Kidney capillary endothelial cell (primary cell): ENCODE results near the gene TMEM269.
A peak's percentile ranks its signal among the peaks of the same experiment; 100 is the strongest.

Source experiments
- DNase-seq: peaks from one replicate; pipeline ENCODE4 v3.0.0-alpha.2; 2018; ENCODE audit warnings: low spot score

The TMEM269 gene, protein sequence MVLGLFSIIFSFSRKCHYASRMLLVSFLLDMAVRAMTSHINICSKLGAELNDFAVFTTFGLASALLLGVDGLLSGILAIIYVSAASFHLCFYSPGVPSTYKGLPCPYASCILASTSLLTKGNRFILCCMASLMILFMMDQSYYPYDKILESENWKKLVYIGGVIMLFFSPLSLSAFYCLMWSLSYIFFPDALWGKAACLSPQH

GRCh38 chr1:42784946-42785693, at the start of gene TMEM269:
TMEM269 (plus strand) TSS chr1:42784991; CDS start chr1:42789894, 4,903 bp downstream.
- DNase-seq, result peak; percentile 40

DNA sequence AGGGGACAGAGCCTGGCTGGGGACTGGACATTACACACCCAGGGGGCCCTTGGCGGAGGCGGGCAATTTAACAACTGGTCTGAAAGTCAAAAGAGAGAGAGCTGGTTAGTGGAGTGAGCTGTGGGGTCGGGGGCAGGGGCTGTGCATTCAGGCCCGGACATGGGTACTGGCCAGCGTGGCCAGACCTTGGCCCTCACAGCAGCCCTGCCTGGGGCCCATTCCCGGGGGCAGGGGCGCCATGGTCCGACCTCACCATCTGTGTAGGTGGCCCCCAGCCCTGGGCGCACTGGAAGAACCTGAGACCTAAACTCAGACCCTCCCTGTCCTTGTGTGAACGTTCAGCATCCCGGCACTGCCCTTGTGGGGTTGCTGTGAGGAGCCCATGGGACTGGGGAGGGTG, 49.7 kb upstream of the TMEM269 start:
- no peak for DNase-seq

DNA sequence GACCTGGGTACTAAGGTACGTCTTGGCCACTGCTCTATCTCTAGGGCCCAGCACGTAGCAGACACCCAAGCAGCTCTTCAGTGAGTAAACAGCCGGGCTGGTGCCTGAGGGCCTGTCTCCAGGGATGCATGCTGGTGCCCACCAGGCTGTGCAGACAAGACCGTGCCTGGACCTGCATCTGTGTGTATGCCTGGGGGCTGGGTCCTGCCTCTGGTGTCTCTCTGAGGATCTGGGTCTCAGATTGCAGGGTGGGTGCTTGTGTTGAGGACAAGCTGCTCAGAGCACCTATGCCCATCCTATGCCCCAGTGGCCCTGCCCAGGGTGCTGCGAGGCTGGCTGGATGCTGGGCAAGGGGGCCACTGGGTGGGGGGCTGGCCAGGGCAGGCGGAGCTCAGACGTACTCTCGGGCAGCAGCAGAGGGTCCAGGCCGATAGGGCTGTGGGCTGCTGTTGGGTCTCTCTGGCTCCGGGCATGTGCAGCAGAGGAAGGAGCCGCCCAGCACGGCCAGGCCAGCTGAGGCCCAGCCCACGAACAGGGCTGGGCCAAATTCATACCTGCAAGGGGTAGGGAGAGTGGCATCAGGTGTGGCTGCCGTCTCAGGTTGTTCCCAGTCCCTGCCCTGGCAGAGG, 49.2 kb upstream of the TMEM269 start:
- DNase-seq, result no peak

DNA sequence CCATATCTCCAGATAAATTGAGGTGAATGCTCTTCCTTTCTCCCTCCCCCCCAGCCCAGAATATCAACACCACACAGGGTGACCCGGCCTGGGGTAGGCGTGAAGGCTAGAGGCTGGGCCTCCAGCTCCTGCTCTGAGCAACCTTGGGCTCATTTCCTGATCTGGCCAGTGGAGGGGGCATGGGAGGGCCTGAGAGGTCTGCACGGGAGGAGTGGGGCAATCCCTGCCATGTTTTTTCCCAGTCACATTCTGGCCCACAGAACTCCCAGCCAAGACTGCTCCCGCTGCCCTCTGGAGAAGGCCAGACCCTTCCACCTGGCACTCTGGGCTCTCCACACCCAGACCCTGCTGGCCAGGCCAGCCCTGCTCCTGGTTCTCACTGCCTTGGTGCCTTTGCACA, 48.6 kb upstream of the TMEM269 start:
- DNase-seq, result no peak

- DNase-seq, result no peak
Measured at GRCh38 chr1:42736571-42737200, 48.1 kb upstream of the TMEM269 start.

DNA sequence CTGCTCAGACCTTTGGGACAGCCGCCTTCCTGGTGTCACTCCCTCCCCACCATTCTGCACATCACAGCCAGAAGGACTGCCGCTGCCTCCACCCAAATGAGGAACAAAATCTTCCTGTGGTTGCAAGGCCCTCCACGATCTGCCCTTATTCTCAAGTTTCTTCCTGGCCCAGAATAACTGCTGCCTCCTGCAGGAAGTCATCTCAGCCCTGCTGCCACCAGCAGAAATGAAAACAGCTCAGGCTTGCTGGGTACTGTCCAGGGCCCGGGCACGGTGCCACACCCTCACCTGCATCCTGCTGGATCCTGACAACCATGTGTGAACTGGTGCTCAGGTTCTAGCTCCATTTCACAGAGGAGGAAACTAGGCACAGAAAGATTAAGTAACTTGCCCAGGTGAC, 47.5 kb upstream of the TMEM269 start:
- DNase-seq, result no peak

DNA sequence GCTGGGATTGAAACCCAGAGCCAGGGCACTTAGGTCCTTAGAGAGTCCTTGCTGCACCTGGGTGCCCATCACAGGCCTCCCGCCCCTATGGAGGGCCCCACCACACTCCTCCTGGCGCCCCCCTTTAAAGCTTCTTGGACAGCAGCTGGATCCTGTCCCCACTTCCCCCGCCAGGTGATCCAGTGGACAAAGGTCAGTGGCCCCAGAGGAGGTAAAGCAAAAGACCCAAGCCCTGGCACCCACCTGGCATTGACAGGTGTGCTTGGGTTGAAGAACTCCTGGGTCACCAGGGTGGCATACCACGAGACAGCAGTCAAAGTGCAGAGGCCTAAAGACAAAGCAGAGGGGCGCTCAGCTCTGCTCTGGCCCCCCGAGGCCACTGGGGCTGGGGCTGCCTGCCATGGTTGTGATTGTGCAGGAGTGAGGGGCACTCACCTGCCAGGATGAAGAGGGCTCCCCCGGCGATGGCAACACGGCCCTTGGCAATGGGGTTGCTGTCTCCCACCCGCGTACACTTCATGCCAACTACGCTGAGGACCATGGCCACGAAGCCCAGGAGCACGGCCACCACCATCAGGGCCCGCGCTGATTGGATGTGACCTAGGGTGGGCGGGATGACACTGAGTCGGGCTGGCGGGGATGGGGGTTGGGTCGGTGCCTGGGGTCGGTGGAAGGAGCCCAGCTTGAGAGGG, 46.7 kb upstream of the TMEM269 start:
- DNase-seq, result no peak

GRCh38 chr1:42738678-42739226, 46.0 kb upstream of the TMEM269 start:
- no peak for DNase-seq

DNA sequence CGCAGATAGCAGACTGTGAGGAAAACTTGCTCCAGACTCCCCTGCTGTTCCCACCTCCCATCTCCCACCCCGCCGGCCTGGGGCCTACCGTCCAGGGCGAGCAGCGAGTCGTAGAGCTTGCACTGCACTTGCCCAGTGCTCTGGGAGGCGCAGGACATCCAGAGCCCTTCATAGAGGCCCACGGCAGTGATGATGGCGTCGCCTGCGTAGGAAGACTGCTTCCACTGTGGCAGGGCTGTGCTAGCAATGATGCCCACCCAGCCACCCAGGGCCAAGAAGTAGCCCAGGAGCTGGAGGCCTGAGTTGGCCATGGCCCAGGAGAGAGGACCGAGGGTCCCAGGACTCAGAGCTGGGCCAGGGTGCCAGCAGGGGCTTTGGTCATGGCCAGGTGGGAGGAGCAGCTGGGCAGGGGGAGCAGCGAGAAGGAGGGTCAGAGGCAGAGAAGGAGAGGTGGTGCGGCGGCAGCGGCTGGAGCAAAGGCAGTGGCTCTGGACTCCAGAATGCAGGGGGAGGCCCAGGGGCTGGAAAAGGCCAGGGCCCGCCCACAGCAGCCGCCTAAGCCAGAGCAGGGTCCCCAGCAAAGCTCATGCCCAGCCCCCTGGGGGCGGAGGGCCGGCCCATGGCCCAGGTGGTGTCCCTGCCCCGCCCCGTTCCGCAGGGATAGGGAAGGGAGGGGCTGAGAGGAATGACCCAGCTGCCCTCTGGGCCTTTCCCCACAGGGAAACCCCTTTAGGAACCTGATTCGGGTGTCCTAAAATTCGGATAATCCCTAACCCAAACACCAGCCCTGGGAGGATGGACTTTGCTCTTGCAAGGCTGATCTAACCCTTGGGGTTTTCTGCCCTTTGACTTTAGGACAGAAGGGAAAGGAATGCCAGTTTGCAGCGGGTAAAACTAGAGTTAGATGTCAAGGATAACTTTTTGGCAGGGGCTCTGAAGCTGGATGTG, 44.8 kb upstream of the TMEM269 start, which contains the start of gene CLDN19:
TSS of gene CLDN19 (minus strand) at position 484 of the 948 bp plus-strand sequence. CDS start at position 311, 173 bp downstream.
- DNase-seq, result no peak

GRCh38 chr1:42740851-42741580, 43.8 kb upstream of the TMEM269 start:
- DNase-seq, result no peak

DNA sequence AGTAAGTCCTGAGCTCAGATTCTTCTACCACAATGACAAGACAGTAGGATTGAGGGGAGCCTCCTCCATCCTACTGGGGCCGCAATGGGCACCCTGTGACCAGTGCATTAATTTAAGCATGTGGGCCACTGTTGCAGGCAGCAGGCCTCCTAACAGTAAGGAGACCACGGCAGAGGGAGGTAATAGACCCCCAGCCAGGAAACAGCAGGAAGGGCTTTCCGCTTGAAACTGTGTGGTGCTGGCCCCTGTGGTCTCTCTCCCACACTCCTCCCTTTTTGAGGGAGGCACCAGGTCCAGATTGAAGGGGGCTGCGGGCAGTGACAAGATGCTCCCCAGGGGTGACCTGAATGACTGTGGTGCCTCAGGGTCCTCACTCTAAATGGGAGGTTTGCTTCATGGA, 43.1 kb upstream of the TMEM269 start:
- no peak for DNase-seq

GRCh38 chr1:42742141-42742540, 42.6 kb upstream of the TMEM269 start:
- no peak for DNase-seq

- no peak for DNase-seq
Measured at GRCh38 chr1:42742617-42743316, 42.0 kb upstream of the TMEM269 start.

DNA sequence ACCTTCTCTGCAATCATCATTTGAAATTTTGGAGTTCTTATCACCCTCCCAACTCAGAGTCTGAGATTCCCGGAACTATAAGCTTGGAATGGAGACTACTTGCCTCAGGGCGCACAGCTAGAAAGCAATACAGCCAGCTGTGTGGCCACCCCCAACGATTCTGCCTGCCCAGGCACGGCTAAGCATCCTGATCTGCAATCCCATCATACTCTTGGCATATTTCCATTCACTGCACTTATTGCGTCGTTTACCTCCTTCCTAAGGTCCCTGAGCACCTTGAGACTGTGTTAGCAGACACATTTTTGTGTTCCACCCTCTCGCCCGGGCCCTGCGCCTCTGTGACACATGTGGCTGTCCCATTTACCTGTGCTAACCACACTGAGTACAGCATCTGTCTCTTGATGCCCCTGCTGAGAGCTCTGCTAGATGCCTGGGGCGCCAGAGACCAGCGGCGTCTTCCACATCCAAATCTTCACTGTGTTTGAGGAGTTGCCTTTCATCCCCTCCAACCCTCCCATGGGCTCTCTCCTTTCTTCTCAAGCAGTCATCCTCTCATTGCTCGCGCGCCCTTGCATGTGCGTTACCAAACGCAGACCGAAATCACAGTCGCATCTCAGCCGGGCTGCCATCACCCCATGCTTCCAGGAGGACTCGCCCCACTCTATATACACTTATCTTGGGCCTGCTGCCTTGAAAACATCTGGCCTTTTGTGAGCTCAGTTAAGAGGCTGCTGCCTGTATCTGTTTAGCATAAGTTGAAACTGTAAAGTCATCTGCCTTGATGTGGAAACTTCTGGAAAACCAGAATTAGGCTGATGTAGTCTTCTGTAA, 41.3 kb upstream of the TMEM269 start:
- no peak for DNase-seq

GRCh38 chr1:42744148-42744413, 40.7 kb upstream of the TMEM269 start:
- DNase-seq, result no peak

- DNase-seq, result no peak
Measured at GRCh38 chr1:42745851-42746250, 38.9 kb upstream of the TMEM269 start.

GRCh38 chr1:42746436-42747105, 38.2 kb upstream of the TMEM269 start:
- no peak for DNase-seq

GRCh38 chr1:42747125-42747524, 37.7 kb upstream of the TMEM269 start:
- no peak for DNase-seq
